Stimulated activated CD4-positive, alpha-beta T cell treated with anti-CD3 and anti-CD28 coated beads, Interleukin-4, amount 100 ng/mL, for 1 hour (primary cell): ENCODE data around the gene GATA3.

Source experiments
- DNase-seq: peaks from one replicate; pipeline ENCODE4 v3.0.0-alpha.2; 2020

The GATA3 gene

DNA sequence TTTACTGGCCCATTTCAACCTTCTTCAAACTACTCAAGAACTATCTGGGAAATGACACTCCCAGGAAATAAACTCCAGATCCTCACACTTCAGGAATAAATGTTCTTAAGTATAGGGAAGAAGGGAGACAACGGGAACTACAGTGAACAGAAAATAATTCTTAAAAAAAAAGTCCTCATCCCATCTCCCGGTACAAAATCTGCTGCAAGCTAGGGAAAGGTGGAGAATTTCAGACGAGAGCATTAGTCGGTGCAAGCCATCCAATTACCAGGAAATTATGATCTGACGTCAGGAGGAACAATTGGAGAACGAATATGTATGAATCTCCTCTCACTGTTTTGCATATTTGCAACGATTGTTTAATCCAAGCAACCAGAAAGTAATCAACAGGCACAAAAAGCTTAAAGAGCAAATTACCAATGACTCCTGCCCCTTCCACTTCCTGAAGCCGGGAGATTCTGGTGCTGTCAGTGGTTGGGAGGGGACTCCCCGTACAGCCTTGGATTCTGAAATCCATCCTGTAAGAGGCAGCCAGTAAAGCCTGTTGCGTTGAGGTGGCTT, 15.1 kb upstream of the GATA3 start:
- DNase-seq: no peak

DNA sequence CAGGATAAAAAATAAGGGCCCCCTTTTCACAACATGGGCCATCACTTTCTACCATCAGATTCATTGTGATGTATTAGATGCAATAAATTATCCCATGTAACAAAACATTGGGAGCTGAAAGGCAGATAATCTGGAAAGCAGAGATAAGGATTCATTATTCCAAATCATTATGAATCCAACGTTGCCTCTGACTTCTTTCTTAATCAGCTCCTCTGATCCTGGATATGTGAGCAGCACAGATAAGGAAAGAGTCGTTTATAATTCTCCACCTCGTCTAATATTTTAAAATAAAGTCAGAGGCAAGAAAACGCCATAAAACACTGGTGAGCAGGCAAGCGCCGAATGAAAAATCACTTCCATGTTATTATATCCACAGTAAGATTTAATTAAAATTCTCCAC, 13.8 kb upstream of the GATA3 start:
- no peak for DNase-seq

DNA sequence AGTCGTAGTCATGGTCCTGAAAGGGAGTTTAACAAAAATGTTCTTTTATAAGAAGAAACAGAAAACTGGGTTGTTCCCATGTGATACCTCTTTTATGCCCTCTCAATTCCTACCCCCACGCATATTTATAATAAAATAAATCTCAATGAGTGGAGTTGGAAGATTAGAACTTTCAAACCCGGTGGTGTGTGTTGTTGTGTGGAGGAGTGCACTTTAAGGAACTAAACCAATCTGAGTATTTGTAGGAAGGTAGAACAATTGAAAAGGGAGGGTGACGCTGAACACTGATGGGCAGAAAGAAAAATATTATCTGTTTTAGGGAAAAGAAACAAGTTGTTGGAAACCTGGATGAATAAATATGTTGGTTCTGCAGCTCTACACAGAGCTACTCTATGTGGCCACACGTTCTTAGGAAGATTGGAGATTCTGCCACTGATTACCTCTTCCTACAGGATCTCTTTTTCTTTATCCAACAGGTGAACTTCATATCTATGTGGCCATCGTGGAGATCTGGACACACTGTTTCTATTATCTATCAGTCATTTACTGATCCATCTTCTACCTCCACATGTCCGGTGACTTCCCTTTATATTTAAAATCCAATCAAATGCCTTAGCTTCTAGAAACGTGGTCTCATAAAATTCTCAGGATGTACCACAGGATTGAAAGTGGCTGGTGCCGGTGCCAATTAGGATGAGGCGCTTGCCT, 13.1 kb upstream of the GATA3 start:
- DNase-seq: no peak

DNA sequence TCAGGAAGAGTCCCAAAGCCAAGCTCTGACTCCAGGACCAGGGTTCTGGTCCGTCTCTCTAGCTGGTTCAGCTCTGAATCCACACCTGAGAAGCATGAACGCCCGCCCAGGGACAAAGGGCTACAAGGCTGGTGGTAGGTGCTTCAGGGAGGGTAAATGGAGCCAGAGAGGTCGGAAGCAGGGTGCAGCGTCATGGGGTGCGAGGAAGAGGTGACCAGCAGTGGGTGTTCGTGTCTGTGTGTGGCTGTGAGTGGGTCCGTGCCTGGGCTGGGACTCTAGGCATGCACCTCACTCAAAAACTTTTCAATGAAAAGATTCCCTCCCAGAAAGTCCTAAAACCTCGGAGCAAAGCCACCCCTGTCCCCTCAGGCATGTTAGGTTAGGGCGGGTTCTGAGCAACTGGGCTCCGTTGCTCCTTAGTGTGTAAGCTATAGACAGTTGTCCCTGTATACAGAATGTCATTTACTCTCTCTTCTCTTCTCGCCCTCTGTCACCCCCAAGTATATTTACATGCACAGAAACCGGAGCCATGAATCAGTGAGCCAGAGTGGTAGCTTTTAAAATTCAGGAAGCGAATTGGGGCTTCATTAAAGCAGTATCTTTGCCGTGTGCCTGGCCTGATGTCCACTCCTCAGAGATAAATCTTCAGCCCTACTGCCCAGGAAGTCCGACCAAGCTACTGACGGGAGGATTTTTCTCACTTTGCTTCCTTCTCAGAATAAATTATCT, 12.3 kb upstream of the GATA3 start:
- DNase-seq: no peak

DNA sequence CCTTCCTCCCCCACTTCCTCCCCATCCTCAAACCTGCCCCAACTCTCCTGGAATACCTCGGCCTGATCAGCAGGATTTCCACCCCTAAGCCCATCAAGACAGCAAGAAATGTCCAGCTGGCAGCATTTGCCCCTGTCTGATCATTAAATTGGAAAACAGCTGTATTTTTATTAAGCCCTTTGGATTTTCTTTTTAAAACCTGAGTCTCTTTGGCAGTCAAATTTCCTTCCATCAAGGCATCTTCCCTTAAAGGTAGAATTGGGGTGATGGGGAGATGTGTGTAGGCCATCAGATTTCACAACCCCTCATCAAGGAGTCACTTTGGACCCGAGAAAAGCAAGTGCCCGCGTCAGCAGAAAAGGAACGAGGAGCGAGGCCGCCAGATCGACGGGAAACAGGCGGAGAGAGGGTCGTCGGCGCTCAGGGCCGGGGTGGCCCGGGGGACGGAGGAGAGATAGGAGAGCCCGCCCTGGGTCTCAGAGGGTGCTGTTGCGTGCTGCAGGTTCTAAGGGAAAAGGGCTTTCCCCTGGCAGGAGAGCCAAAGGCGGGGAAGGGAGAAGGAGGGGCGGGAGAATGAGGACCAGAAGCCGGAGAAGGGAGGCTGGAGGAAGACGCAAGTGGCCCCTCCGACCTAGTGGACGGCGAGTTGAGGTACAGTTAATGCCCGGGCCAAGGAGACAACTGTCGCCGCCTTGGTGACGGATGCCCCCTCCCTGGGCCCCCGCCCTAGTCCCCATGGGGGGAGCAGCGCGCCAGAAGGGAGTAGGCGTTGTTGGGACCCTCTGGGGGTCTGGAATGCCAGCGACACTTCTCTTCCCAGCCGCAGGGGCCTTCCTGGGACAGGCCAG, 11.5 kb upstream of the GATA3 start:
- no peak for DNase-seq

DNA sequence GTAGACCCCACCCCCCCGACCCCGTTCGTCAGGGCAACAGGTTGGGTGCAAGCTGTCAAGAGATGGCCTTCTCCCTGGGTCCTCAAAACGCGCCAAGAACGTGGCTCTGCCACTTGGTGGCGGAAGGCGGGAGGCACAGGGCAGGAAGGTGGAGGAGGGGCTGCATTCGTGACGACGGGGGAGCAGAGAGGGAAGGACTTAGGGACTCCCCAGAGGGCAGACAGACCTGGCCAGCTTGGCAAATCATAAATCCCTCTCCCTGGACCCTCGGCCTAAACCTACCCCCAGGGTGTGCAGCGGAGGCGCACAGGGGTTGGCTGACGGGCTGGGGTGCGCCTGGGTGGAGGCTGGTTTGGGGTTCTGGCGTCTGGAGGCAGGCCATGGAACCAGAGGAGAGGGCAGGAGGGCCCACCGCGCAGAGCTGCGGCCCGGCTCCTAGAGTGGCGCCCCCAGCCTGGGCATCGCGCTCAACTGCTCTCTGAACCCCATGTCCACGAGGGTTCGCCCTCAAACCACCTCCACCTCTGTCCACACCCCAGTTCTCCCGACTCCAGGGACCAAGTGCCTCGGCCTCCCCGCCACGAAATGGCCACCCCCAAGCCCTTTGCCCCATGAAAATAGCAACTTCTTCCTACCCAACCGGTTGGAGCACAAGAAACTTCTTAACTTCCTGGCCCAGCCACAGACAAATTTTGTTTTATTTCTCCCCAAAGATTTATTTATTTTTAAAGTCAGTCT, 10.8 kb upstream of the GATA3 start:
- DNase-seq: peak; percentile 50

DNA sequence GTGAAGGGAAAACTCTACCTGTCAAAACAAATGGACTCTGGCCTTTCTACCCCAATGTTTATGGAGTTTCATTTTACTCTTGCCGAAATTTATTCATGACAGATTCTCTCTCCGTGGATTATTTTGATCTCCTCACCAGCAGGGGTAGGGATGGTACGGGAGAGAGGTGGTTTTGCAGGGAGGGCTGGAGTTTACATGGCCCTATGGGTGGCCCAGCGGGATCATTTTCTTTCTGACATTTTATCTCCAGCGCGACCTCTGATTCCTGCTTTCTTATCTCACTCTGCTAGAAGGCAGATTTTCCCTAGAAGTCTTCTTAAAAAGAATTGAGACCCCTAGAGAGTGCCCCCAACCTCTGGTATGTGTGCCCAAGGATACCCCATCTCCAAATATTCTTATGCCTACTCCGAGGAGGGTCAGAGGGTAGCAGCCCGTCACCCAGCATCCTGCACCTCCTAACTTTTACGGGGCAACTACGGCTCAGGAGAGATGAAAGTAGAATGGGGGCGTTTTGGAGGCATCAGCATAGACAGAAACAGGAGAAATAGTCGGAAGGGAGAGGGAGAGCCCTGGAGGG, 10.1 kb upstream of the GATA3 start:
- DNase-seq: no peak

DNA sequence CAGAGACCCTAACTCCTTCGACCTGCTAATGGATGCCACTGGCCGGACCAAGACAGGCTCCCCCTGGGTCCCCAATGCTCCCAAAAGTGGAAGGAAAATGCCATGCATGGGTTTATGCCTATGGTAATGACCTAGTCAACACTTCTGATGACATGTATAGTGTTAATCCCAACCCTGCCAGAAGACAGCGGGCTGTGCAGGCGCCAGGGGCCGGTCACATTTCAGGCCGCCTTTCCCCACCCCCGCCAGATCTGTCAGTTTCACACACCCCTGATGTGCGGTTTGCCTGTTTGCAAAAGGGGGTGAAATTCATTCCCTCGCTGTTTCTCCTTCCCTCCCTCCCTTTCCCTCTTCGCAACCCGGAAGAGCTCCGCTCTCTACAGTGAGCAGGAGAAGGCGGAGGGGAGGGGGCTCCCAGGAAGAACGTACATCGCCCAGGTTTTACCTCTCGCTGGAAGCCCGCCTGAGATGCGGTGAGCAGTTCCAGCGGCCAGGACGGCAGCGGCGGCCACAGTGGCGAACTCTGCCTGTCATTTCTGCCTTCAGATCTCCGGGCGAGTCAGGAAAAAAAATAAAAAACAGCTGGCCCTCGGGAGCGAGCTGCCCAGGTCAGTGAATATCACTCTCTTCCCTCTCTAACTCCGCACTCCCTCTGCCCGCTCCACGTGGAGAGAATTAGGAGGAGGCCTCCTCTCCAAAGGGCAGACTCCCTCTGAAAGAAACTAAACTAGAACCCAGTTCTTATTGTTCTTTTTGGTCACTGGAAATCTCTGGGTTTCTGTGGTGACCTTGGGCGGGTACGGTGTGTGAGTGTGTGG, 9.4 kb upstream of the GATA3 start:
- DNase-seq: no peak

DNA sequence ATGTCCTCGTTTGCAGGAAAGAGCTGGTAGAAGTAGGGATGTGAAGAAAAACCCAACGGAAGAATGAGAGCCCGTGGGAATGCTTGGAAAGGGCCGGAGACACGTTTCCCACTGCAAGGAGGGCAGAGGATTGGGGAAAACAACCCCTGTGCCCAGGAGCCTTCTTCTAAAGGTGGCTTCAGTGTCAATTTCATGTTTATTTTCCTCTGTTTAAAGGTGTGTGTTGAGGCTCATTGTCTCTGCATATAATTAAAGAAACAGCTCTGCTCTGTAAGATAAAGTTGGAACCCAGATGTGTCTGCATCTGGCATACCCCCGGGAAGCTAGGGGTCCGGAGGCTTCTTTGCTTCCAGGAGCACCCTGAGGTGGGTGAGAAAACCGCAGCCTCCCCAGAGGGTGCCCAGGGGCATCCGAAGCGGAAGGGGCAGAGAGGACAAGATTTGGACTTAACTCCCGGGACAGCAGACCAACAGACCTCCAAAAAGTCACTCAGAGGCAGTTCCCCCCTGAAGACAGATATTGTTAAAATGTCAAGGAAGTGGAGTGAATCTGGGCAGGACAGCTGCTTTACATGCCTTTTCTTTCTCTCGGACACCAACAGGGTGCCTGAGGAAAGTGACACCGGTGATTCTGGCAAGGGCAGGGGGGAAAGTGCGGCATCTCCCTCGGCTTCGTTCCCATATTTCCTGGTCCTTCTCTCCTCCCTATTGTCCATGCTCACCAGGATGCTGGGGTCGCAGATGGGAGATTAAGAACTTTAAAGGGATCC, 8.6 kb upstream of the GATA3 start:
- DNase-seq: no peak

DNA sequence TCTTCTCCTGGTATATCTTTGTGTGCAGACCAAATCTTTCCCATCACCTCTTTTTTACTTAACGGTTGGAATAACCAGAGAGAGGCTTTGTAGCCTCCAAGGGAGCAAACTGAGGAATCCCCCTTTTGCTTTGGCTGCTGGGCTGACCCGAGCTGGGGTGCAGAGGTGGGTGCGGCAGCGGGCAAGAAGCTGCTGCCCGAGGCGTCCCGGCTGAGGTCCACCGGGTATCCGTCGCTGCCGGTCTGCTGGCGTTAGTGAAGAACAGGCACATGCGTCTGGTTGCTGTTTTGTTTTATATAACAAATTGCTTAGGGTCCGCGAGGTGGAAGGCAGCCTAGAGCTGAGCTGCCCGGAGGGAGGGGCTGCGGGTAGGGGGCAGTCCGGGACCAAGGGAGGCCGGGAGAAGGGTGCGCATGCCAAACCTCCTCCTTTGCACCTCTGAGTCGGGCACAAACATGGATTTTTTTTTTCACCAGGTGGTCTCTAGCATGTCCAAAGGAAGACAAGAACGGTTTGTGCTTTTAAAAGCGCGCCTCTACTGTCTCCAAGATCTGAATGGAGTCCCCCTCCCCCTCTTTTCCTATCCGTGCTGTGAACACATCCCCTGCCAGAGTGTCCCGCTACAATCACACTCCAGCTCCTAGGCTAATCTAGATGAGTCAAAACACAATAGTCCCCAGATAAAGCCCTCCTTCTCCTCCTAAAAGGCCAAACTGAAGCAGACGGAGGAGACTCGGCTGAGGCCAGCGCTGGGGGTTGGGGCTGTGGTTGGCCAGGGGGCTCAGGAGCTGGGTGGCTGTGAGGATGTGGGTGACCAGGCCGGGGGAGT, 6.8 kb upstream of the GATA3 start:
- DNase-seq: no peak

DNA sequence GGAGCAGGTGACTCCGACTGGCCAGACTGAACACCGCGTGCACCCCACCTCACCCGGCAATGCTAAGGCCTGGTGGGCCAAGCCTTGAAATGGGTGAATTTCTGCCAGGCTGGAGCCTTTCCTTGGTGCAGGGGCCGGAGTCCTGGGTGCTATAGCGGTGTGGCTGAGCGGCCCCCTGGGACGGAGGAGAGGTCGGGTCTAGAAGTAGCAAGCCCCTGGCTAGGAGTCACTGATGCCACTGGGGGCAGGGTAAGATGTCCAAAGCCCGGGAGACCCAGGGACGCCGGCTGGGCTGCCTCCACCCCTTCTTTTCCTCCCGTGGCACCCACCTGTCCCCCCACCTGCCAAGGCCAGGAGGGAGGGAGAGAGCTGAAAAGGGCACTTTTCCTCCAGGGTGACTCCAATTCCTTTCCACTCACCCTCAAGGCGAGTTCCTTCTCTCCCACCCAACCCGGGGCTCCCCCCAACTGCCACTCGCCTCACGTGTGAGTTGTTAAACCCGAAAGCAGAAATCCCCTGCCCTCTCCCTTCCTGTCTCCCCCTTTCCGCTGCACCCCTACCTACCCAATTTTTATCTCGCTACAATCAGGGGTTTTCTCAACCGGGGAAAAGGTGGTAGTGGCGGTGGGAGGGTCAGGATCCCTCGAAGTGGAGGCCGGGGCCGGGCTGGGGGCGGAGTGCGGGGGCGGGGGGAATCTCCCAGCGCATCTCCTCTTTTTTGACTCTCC, 6.0 kb upstream of the GATA3 start:
- DNase-seq: peak; percentile 61

DNA sequence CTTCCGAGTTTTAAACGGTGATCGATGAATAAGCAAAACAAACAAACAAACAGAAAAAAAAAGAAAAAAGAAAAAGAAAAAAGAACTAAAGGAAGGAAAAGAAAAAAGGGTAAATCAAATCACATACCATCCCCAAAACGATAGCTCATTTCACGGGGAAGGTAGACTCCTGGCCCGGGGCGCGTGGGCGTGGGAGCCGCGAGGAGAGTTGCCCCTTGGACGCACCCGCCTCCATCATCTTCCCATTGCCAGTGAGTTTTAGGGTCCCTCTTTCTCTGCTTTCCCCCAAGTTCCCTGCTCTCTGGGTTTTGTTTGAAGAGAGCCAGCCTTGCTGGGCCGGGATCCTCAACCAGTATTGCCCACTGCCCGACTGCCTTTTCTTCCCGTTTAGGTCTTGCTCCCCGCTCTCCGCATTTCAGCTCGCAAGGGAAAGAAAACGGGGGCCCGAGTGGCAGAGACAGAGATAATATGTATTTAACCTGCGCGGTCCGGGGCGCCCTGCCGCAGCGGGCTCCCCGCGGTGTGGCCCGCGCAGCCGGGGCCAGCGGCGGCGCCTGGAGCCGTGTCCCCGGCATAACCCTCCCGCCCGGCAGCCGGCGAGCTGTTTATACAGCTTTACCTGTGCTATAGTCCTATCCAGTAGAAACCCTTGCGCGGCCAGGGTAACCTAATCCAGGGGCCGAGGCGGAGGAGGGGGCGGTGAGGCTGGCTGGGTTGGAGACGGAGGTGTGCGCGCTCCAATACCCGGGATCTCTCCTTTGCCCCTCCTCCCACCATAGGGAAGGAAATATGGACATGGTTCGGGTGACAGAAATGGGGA, 5.2 kb upstream of the GATA3 start:
- DNase-seq: no peak

DNA sequence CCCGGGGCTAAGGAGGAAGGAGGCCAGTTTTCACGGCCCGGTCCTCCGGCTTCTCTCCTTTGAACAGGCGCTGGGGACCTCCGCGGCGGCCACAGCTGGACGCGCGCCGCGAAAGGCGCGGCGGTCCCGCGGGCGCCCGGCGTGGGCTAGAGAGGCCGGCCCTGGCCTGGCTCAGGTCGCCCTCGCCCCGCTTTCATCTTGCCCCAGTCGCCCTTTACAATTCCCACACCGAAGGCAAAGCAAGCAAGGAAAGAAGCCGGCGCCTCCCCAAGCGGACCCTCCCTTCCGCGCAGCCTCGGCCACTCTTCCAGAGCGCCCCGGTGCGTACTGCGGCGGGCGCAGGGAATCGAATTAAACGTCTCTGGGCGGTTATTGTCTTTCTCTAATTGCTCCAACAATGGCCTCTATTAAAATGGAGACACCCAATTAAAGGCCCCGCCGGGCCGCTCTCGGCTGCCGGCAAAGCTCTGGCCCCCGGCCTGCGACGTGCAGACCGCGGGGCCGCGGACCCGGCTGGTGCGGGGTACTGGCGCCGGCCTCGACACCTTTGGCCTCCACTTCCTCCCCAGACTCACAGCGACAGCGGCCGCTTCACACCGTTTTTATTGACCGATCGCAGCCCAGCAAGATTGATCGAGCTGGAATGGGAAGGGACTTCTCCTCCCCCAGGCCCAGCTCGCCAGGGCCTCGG, 4.5 kb upstream of the GATA3 start:
- DNase-seq: no peak

DNA sequence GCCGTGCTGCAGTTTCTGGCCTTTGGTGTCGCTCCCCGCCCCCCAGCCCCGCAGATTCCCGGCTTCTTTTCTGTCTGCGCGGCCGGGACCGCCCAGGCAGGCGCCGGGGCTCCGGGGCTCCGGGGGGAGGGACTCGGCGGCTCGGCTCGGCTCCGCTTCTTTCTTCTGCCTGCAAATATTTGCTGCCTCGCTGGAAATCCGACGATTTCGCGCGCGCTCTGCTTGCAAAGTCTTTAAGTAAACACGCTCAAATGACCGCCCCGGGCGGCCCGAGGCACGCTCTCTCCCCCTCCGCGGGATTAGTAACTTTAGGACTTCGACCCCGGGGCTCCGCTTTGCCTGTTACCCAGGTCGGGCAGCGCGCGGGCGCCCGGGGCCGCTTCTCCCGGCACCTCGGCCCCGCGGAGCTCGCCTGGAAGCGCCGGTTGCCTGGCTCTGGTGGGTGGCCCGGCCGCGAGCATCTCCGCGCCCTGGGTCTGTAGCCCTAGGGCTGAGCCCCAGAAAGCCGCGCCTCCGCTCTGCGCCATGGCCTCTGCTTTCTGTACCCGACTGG, 3.9 kb upstream of the GATA3 start:
- DNase-seq: peak; percentile 48

DNA sequence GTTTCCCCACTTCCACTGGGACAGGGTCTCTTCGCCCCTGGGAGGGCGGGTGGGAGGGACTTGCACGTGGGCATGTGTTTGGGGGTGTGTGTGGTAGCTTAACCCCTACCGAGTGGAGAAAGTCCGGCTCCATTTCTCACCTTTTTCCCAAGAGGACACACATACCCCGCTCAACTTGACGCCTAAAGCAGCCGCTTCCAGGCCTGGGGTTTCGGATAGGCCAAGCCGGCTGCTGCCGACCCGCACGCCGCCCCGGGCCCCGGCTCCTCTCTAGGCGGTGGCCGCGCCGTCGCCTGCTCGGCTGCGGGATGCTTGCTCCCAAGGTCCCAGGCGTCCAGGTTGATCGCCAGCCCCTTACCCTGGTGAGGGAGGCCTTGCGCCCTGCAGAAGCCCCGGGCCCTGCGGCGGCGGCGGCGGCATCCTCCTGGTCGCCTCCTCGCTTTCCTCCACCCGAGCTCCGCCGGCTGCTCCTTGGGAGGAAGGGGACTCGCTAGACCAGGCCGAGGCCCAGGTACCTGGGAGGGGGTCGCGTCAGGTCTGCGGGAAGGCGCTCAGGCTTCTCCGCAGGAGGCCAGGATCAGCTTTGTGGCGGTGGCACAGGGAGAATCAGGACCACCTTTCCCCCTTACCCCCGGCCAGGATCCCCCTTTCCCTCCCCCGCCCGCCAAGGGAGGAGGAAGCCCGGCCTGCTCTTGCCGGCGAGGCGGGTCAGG, 3.2 kb upstream of the GATA3 start:
- no peak for DNase-seq

DNA sequence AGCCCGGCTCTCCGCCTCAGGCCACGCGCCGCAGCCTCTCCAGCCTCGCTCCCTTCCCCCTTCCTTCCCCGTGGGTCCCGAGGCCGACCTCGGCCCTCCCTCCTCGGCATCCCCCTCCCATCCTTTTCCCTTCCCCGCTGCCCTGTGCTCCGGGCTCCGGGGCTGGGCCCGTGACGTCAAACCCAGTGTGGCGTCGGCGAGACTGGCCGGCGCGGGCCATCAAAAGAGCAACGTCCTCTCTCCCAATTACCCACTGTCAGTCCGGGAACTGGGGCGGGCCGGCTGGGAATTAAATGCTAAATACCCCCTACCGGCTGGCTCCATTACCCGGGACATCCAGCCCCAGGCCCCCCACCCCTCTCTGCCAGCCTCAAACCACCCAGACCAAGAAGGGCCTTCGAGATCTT, 2.6 kb upstream of the GATA3 start:
- DNase-seq: no peak
